ENCODE measurements around the gene CHN2.

The CHN2 gene

DNA sequence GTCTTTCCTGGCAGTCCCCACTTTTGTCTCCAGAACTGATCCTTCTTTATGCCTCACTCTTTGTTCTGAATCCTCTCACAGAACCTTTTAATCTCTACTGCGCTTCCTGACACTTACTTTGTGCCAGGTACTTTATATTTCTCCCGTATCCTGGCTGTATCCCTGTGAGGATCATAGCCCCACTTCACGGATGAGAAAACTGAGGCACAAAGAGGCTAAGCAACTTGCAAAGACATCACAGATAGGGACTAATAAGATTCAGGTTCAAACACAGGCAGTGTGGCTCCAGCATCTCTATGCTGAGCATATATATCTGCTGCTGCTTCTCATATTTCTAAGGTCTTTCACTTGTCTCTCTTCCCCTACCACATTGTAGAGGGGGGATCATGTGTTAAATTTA is 116.7 kb downstream of the CHN2 start:
- Histone ChIP-seq H3K36me3 (ENCODE audit: control insufficient read depth, insufficient read depth, low read length) (no peaks in the 10 kb centered on the region), H3K9ac (ENCODE audit: low read length) (no peak overlapping the region)

DNA sequence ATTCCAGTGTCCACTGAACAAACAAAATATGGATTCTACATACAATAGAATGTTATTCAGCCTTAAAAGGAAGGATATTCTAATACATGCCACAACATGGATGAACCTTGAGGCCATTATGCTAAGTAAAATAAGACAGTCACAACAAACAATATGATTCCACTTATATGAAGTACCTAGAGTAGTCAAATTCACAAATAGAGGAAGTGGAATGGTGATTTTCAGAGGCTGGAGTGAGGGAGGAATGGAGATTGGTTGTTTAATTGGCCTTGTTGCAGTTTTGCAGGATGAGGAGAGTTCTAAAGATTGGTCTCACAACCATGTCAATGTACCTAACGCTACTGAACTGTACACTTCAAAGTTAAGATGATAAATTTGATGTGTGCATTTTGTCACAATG is 119.6 kb downstream of the CHN2 start:
- Histone ChIP-seq H3K9ac (ENCODE audit: low read length) (no peak overlapping the region), H3K9me3 (ENCODE audit: control insufficient read depth, low read length) (no peaks in the 10 kb centered on the region), H3K4me1 (ENCODE audit: control insufficient read depth, insufficient read depth, low read length) (no peaks in the 10 kb centered on the region), H3K36me3 (ENCODE audit: control insufficient read depth, insufficient read depth, low read length) (no peaks in the 10 kb centered on the region), H3K27me3 (ENCODE audit: control insufficient read depth, insufficient read depth, low read length) (no peaks in the 10 kb centered on the region), H3K4me3 (ENCODE audit: low read length) (no peak overlapping the region)

More for the DNA sequence above, 116.7 kb downstream of the CHN2 start:
- H3K4me1 ChIP-seq (ENCODE audit: control insufficient read depth, insufficient read depth, low read length) = no peaks in the 10 kb centered on the region
- no peaks in the 10 kb centered on the region for H3K9me3 ChIP-seq (ENCODE audit: control insufficient read depth, low read length)
- no peaks in the 10 kb centered on the region for H3K27me3 ChIP-seq (ENCODE audit: control insufficient read depth, insufficient read depth, low read length)
- no peak overlapping the region for H3K4me3 ChIP-seq (ENCODE audit: low read length)

DNA sequence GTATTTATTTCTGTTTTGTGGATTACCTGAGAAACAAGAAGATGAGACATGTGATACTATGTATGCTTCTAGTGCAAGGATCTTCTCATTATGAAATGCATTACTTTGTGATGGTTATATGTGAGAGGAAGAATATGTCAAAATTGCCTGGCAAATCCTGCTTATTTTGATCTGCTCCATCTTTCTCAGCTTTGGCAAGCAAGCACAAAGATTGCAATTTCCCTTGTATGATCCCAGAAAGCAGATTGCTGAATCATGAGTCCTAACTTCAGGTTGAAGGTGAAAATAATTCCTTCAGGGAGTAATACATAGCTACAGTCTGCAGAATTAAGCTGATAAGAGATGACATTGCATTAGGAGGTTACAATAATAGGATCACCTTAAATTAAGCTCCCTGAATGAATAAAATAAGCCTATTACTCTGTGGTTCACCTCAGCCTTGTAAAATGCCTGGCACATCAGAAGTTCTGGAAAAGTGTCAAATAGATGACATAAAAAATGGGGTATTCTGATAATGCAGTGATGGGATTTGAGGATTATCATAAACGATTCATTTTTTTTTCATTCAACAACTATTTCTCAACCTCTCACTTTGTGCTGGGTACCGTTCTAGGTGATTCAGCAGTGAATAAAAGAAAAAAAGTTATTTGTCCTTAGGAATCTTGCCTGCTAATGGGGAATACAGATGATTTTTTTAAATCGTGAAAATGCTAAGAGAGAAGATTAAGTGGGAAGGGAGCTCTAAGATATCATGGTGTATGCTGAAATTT is 120.7 kb downstream of the CHN2 start:
- Histone ChIP-seq H3K4me1 (ENCODE audit: control insufficient read depth, insufficient read depth, low read length) (peaks cover 6% of the 10 kb centered on the region), H3K9ac (ENCODE audit: low read length) (no peak overlapping the region), H3K9me3 (ENCODE audit: control insufficient read depth, low read length) (no peaks in the 10 kb centered on the region), H3K36me3 (ENCODE audit: control insufficient read depth, insufficient read depth, low read length) (no peaks in the 10 kb centered on the region), H3K27me3 (ENCODE audit: control insufficient read depth, insufficient read depth, low read length) (no peaks in the 10 kb centered on the region), H3K4me3 (ENCODE audit: low read length) (no peak overlapping the region)

DNA sequence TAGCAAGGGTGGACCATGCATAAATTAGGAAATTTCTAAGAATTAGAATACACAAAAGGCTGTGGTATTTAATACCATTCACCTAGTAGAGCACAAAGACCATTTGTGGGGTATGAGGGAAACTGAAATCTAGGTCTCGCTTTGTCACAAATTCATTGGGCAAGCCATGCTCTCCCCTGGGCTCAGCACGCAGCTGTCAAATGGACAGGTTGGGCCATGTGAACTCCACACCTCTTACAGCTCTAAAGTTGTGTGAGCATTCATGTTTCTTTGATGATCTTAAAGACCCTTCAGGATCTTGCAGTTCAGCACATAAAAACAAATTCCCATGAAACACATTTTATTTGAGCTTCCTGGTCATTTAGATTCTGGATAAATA is 121.3 kb downstream of the CHN2 start:
- Histone ChIP-seq H3K27me3 (ENCODE audit: control insufficient read depth, insufficient read depth, low read length) (no peaks in the 10 kb centered on the region), H3K9me3 (ENCODE audit: control insufficient read depth, low read length) (no peaks in the 10 kb centered on the region), H3K4me3 (ENCODE audit: low read length) (no peak overlapping the region), H3K9ac (ENCODE audit: low read length) (no peak overlapping the region), H3K36me3 (ENCODE audit: control insufficient read depth, insufficient read depth, low read length) (no peaks in the 10 kb centered on the region), H3K4me1 (ENCODE audit: control insufficient read depth, insufficient read depth, low read length) (peaks cover 6% of the 10 kb centered on the region)

DNA sequence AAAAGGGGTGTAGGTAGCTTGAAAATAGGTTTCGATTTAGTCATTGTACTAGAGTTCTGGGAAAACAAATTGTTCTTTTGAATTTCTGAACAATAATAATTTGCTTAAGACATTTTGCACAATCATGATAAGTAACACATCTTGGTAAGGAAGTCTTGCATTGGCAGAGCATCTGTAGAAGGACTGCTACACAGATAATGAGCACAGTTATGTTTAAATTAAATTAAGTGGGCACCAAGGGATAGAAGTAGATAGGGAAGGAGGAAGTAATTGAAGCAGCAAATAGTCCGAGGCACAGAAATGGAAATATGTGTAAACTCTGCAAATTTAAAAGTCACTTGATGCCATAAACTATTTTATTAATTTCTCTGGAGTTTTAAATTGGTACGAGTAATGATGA is 122.4 kb downstream of the CHN2 start:
- Histone ChIP-seq H3K9ac (ENCODE audit: low read length) (no peak overlapping the region), H3K27me3 (ENCODE audit: control insufficient read depth, insufficient read depth, low read length) (no peaks in the 10 kb centered on the region), H3K4me1 (ENCODE audit: control insufficient read depth, insufficient read depth, low read length) (peaks cover 6% of the 10 kb centered on the region), H3K36me3 (ENCODE audit: control insufficient read depth, insufficient read depth, low read length) (no peaks in the 10 kb centered on the region), H3K4me3 (ENCODE audit: low read length) (no peak overlapping the region), H3K9me3 (ENCODE audit: control insufficient read depth, low read length) (no peaks in the 10 kb centered on the region)

DNA sequence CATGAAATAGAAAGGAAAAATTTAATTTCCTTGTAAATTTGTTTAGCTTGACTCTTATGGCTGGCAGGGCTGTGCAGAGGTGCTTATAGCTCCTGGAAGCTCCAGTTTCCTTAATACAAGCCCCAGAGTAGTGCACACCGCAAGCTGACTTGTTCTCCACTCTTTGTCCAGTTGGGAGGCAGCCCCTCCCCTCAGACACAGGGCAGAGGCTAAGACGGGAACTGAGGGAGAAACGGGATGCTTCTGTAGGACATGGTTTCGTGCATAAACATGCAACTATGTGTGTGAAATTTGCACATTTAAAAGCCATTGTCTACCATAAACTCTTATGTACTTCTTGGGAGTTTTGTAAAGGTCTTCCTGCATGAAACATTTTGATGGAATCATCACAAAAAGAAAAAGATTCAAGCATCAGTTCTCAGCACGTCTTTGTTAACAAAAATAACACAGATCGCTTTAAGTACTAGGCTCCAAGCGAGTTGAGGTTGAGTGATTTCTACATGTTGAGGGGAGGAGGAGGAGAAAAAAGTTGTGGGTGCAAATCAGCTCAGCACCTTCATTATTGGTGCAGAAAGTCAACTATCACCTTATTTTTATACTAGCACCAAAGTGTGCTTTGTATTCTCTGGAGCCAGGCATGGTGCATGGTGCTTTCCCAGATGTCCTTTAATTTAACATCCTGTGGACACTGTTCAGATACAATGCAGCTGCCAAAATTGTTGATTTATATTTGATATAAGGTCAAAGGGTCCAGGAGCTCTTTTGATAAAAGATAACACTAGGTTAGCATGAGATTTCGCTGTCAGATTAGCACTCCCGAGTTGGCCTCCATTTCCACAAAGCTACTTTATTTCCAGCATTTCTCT is 124.5 kb downstream of the CHN2 start:
- no peaks in the 10 kb centered on the region for H3K9me3 ChIP-seq (ENCODE audit: control insufficient read depth, low read length)

DNA sequence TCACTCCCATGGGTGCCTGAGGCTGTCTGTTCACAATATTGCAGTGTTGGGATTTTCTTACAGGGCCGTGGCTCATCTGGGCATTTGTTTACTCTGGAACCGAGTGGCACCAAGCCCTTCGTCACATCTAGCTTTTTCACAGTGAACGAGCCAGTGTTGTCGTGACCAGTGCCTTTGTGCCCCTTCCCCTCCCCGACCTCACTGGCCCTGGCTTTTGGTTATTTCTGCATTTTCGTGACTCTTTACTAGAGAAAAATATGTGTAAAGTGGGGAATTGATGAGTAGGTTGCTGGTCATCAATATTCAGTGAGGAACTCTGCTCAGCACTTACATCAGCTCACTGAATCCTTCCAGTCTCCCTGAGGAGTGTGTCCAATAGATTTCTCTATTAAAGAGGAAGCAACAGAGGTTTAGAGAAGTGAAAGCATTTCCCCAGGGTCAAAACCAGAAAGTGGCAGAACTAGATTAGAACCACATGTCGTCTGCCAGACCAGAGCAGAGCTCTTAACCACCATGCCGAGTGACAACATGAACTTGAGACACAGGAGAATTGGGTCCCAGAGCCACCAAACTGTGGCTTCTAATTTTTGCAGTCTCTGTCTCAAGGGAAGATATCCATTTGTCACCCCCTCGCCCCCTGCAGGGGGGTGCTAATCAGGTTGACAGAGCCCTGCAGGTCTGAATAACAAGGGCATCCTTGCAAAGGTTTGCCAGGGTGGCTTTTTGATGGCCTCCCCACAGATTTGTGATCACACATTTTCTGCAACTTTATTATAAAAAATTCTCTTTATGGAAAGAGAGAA is 125.3 kb downstream of the CHN2 start:
- Histone ChIP-seq H3K27me3 (ENCODE audit: control insufficient read depth, insufficient read depth, low read length) (no peaks in the 10 kb centered on the region), H3K9me3 (ENCODE audit: control insufficient read depth, low read length) (no peaks in the 10 kb centered on the region), H3K36me3 (ENCODE audit: control insufficient read depth, insufficient read depth, low read length) (no peaks in the 10 kb centered on the region), H3K4me3 (ENCODE audit: low read length) (no peak overlapping the region), H3K9ac (ENCODE audit: low read length) (no peak overlapping the region), H3K4me1 (ENCODE audit: control insufficient read depth, insufficient read depth, low read length) (peaks cover 6% of the 10 kb centered on the region)

More for the DNA sequence above, 124.5 kb downstream of the CHN2 start:
- H3K27me3 ChIP-seq (ENCODE audit: control insufficient read depth, insufficient read depth, low read length) = no peaks in the 10 kb centered on the region
- no peaks in the 10 kb centered on the region for H3K36me3 ChIP-seq (ENCODE audit: control insufficient read depth, insufficient read depth, low read length)
- peaks cover 6% of the 10 kb centered on the region for H3K4me1 ChIP-seq (ENCODE audit: control insufficient read depth, insufficient read depth, low read length)
- no peak overlapping the region for H3K9ac ChIP-seq (ENCODE audit: low read length)
- H3K4me3 ChIP-seq (ENCODE audit: low read length) = no peak overlapping the region

DNA sequence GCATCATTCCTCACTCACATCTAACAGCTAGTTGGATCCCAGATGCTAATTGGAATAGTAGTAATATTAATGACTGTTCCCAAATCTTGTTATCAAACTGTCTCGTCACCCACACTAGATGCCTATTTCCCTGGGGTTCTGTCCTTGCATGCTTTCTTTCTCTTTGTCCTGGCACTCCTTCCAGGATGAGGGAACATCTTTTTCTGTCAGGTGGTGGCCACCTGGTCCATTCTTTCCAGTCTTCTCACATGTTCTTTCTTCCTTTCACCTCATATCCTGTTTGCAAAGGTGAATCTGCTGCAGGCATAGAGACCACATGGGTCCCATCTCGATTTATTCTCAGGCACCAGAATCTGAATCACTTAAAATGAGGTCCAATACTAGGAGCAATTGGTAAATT is 126.0 kb downstream of the CHN2 start:
- H3K9ac ChIP-seq (ENCODE audit: low read length) = no peak overlapping the region
- no peaks in the 10 kb centered on the region for H3K36me3 ChIP-seq (ENCODE audit: control insufficient read depth, insufficient read depth, low read length)
- no peak overlapping the region for H3K4me3 ChIP-seq (ENCODE audit: low read length)
- no peaks in the 10 kb centered on the region for H3K9me3 ChIP-seq (ENCODE audit: control insufficient read depth, low read length)
- H3K27me3 ChIP-seq (ENCODE audit: control insufficient read depth, insufficient read depth, low read length) = no peaks in the 10 kb centered on the region
- H3K4me1 ChIP-seq (ENCODE audit: control insufficient read depth, insufficient read depth, low read length) = peaks cover 13% of the 10 kb centered on the region

DNA sequence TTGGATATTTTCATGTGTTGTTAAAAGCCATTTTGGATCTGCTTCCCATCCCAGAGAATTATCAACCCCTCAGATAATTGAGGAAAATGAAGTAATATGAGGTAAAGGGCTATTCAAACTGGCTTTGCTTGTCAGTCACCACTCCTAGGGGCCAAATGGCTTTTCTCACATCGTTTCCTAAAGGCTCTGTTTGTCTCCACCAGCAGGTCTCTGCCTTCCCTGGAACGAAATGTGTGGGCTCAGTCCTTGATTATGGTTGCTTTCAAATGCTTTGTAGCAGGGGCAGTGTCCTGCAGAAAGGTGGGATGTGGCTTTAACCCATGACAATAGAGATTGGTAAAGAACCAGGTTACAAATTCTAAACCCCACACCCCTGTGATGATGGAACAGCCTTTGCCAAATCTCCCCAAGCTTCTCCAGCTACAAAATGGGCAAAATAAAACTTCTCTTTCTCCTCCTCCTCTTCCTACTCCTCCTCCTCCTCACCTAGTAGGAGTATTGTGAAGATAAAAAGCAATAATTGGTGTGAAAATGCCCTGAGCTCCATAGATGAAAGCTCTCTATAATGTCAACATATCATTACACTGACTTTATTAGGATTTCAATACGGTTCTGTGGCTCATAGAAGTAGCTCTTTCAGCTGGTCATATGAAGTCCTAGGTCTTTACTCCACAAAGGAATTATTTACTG is 127.6 kb downstream of the CHN2 start:
- no peak overlapping the region for H3K4me3 ChIP-seq (ENCODE audit: low read length)
- no peaks in the 10 kb centered on the region for H3K27me3 ChIP-seq (ENCODE audit: control insufficient read depth, insufficient read depth, low read length)
- H3K9me3 ChIP-seq (ENCODE audit: control insufficient read depth, low read length) = no peaks in the 10 kb centered on the region
- no peak overlapping the region for H3K9ac ChIP-seq (ENCODE audit: low read length)
- no peaks in the 10 kb centered on the region for H3K36me3 ChIP-seq (ENCODE audit: control insufficient read depth, insufficient read depth, low read length)
- peaks cover 14% of the 10 kb centered on the region for H3K4me1 ChIP-seq (ENCODE audit: control insufficient read depth, insufficient read depth, low read length)

DNA sequence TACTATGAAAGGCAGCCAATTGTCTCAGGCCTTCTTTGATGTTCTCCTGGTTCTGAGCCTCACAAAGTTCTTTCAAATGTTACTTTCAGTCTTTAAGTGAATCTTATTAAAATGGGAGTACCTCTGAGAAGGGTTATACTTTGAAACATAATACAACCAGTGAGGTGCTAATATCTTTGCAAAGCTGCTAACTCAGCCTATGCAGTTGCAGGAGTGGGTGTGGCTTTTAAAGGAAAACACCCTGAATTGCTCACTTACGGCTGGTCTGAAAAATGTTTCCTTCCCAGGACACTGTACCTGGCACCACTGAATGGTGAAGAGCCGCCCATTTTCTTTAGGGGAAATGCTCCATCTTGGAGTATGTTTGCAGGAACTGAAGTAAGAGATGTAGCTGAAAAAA is 130.9 kb downstream of the CHN2 start:
- Histone ChIP-seq H3K4me3 (ENCODE audit: low read length) (no peak overlapping the region), H3K9me3 (ENCODE audit: control insufficient read depth, low read length) (no peaks in the 10 kb centered on the region), H3K4me1 (ENCODE audit: control insufficient read depth, insufficient read depth, low read length) (peaks cover 29% of the 10 kb centered on the region), H3K36me3 (ENCODE audit: control insufficient read depth, insufficient read depth, low read length) (no peaks in the 10 kb centered on the region), H3K27me3 (ENCODE audit: control insufficient read depth, insufficient read depth, low read length) (no peaks in the 10 kb centered on the region), H3K9ac (ENCODE audit: low read length) (no peak overlapping the region)

DNA sequence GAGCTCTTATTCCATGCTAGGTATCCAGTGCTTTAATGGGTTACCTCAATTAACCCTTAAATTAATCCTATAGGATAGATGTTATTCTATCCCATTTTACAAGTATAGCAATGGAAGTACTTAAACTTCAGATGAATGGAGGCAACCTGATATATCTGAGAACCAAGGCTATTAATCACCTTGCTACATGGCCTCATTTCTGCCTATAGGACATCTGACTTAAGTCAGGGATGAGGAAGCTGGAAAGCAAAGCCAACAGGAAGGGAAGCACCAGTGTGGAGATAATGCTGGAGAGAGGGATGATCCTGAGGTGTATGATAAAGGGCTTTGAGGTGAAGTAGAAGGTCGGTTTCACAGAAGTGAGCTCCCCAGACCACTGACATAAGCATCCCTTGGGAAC is 132.3 kb downstream of the CHN2 start:
- Histone ChIP-seq H3K36me3 (ENCODE audit: control insufficient read depth, insufficient read depth, low read length) (no peaks in the 10 kb centered on the region), H3K4me3 (ENCODE audit: low read length) (no peak overlapping the region), H3K4me1 (ENCODE audit: control insufficient read depth, insufficient read depth, low read length) (peaks cover 29% of the 10 kb centered on the region), H3K9me3 (ENCODE audit: control insufficient read depth, low read length) (no peaks in the 10 kb centered on the region), H3K9ac (ENCODE audit: low read length) (no peak overlapping the region), H3K27me3 (ENCODE audit: control insufficient read depth, insufficient read depth, low read length) (no peaks in the 10 kb centered on the region)
